Suppressor macrophage treated with lipopolysaccharide for 1 hour (primary cell): ENCODE results near the gene FARP1.

Experiments
- DNase-seq, 3 donors: peaks; one replicate each; pipeline ENCODE4 v3.0.0-alpha.2; 2020 to 2022

FARP1 gene

DNA sequence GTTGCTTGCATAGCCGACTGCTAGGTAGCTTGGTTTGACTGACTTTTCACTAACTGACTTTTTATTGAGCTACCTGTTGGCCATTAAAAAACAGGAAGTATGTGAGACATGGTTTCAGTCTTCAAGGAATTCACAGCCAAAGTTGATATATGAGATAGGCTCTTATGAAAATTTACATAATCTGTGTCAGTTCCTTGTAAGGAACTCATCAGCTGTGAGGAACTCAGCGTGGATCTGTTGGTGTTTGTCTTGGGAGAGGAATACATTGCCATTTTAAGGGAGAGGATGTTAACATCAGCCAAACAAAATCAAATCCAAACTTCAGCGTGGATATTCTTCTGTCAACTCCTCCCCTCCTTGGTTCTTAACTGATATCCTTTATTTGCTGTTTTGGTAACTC, 32.1 kb downstream of the FARP1 start:
- no peak for DNase-seq

DNA sequence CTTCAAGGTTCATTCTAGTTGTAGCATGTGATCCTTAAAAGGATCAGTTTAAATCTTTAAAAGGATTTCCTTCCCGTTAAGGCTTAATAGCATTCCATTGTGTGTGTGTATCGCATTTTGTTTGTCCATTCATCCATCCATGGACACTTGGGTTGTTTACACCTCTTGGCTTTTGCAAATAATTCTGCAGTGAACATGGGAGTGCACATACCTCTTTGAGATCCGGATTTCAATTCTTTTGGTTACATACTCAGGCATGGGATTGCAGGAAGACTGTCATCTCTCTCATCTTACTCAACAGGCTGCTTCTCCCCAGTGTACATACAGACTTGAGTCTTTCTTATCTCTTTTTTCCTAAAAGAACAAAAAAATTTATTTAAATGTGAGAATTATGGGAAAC, 32.9 kb downstream of the FARP1 start:
- DNase-seq: no peak

DNA sequence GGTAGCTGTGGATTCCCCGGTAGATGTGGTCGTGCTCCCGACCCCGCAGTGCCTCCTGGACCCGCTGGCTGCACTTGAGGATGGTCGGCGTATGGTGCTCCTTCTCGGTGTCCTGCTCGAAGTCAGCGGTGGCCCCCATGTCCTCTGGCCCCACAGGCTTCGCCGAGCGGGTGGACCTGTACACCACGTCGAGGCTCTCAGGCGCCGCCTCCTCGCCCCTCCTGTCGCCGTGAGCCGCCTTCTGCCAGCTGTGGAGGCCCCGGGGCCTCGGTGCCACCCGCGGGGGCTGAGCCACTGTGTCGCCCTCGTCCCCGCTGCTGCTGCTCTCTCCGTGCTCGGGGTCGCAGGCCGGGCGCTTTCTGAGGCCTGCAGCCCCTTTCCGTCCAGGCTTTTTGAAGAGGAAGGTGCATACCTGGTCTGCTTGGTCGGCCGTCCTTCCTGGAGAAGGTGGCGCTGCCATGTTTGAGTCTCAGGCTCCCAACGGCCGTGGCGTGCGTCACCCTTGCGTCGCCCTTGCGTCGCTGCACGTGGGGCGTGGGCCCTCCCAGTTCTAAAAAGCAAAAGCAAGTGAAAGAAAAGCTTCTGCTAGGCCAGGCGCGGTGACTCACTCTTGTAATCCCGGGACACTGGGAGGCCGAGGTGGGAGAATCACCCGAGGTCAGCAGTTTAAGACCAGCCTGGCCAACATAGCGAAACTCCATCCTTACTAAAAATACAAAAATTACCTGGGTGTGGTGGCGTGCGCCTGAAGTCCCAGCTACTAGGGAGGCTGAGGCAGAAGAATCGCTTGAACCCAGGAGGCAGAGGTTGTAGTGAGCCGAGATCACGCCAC, 34.1 kb downstream of the FARP1 start, which contains the start of gene RNF113B:
Gene RNF113B (minus strand): TSS at position 493 of the 832 bp plus-strand sequence. CDS start 33 bp downstream, at position 460.
- no peak for DNase-seq

DNA sequence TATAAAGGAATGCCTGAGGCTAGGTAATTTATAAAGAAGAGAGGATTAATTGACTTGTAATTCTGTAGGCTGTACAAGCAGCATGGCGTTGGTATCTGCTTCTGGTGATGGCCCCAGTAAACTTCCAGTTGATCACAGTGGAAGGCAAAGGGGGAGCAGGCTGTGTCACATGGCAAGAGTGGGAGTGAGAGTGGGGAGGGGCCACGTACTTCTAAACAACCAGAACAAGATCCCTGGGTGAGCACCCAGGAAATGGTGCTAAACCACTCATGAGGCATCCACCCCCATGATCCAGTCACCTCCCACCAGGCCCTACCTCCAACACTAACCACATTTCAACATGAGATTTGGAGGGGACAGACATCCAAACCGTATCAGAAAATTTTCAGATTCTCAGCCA, 37.2 kb downstream of the FARP1 start:
- no peak for DNase-seq

DNA sequence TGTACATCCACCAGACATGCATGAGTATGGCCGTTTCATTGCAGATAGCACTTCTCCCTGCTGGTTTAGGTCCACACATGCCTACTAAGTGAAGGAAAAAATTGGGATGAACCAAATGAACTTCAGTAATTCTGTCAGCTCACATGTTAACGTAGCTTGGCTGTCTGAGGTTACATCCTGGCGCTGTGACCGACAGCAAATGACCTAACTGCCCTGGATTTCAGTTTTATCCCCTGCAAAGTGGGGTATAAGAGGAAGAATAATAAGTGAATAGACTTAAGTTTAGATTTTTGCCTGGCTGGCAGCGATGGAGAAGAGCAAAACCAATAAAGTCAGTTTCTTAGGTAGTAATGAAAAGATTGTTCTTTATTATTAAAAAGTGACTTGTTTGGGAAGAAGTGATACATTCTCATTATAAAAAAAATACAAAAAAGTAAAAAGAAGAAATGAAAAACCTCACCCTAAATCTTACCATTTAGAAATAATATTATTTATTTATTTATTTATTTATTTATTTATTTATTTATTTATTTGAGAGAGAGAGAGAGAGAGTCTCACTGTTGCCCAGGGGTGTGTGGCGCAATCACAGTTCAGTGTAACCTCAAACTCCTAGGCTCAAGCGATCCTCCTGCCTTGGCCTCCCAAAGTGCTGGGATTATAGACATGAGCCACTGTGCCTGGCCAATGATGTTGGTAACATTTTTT, 38.4 kb downstream of the FARP1 start:
- no peak for DNase-seq

DNA sequence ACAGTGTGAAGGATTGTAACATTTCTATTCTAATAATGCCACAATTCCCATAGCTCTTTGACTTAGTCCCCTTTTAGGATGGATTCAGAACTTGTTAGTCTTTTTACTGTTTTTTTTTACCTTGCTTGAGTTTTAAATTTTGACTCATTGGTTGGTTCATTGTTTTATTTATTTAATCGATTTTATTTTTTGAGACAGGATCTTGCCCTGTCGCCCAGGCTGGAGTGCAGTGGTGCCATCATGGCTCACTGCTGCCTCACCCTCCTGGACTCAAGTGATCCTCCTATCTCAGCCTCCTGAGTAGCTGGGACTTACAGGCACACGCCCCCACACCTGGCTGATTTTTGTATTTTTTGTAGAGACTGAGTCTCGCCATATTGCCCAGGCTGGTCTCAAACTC, 39.3 kb downstream of the FARP1 start:
- no peak for DNase-seq

DNA sequence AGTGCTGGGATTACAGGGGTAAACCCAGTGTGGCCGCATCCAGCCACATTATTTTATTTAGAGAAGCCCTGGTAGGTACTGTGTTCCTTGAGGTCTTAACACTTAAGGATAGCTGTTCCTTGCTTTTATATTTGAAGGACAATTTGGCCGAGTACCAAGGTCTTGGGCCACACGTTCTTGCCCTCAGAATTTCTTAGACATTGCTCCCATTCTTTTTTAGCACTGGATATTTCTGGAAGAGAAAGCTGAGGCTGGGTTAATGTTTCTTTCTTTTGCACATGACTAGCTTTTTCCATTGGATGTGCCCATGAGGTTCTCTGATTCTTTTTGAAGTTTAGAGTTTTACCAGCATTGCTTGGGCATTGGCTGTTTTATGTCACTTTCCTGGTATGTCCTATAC, 39.7 kb downstream of the FARP1 start:
- DNase-seq: no peak

DNA sequence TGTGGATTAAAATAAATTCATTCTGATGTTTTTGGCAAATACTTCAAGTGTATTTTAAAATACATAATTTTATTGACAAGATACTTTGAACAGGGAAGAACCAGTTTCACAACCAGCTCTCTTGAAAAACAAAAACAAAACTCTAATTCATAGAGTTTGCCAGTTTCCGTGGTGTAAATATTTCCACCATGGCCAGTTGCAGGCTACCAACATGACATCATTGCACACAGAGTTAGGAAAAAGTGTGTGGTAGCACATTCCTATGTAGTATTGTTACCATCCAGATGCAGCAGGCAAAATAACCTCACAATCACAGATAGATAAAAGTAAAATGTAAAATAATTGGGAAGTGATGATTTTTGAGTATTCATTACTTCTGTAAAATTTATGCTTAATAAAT, 41.9 kb downstream of the FARP1 start:
- no peak for DNase-seq

DNA sequence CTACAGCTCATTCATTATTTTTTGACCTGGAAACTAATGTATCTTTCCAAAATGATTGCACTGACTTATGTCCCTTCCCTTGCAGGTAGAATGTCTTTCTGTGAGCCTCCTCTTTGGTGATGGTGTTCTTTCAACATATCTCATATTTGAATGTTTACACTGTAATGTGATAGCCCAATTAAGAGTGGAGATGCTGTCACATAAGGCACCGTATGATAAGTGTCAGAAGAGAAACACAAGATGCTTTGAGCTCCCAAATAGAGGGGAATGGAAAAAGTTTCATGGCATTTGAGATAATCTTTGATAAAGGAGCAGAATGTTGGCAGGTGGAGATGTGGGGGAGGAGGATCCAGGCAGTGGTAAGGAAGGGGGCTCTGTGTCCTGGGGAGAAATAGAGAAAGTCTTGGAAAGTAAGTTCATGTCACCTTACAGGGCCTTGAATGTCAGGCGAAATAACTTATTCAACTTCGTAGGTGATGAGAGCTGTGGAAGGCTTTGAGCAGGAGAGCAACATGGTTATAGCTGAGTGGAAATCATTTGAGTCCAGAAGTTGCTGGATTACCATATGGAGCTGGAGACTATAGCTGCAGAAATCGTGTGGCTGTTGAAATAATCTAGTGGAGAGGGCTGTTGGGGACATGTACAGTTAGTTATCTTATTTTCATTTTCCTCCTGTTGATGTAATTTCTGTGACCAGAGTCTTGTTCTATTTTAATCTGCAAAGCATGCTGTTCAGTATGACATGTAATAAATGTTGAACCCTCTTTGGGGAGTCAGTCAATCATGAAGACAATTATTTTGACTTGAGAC, 44.5 kb downstream of the FARP1 start:
- DNase-seq: no peak

DNA sequence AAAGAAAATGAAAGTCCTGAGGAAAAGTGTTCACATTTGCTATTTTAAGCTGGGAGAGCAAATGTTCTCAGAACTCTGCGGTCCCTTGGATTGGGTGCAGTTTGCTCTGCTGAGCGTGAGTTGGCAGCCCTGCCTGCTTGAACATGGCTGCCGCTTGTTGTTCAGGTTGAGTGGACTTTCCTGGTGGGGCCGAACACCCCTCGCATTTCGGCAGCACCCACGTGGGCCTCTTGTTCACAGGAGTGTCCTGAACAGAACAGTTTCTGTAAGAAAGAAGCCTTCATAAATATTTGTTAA, 45.0 kb downstream of the FARP1 start:
- DNase-seq: no peak

DNA sequence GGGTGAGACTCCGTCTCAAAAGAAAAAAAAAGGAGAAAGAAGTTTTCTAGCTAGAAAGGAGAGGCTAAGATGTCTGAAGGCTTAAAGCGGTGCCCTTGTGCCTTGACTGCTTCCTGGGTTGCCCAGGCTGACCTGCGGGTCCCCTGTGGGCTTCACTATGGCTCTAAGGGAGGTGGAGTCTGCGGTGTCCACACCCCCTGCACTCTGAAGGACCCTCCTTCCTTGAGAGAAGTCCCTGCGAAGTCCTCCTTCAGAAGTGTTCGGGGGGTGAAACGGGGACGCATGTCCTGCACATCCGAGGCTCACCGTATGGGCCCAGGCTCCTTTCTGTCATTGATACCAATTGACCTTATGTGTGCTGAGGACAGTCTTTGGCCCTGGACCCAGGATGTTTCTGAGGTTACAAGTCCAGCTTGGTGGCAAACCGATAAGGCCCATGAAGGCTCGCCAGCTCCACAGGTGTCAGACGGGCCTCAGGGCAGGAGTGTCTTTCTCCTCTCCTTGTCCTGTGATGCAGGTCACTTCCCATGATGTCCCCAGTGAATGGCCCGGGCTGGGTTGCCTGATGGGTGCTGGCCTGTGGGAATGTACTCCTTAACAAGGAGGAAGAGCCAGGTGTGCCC, 45.8 kb downstream of the FARP1 start:
- DNase-seq: no peak

DNA sequence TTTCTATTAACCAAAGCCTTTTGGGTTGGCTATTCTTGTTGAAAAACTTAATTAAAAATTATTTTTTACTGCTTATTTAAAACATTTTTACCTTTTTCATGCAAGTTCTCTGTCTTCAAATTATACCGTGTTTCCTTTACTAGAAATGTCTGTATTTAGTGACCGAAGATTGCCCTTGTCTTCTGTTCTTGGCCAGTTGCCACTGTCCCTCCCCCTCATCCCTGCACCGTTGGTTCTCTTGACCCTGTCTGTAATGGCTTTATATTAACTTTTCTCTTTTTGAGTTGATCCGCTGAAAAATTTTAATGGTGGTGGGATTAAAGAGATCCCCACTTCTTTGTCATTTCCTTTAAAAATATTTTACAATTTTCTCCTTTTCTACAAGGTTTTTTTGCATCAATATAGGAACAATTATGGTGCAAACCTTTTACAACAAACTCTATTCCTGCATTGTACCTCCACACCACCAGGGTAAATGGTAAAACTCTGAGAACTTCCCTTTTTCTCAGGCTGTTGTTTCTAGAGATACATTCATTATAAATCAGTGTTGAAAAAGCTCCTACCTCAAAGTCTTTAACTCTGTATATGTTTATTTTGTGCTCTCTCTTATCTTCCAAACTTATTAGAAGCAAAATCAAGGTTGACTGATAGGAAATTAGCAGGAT, 47.1 kb downstream of the FARP1 start:
- DNase-seq: no peak

DNA sequence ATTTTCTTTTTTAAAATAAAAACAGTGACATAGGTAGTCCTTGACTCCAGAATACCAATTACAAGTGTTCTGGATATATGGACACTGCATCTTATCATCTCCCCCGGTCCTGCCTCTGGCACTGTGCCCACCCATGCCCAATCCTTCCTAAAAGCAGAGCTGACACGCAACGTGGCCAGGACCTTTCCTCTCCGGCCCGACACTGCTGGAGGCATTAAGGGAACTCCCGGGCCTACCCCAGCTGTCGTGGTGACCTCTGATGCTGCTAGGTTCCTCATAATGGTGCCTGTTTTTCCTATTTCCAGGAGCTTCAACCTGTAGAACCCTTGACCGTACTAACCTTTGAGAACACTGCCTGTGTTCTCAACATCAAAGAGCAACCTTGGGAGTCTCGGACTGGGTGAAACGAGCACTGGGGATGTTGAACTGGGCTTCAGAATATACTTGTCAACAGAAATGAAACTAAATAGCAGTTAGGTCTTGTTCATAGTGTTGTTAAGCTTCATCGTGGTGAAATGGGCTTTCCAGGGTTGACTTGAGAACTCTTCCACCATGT, 48.1 kb downstream of the FARP1 start:
- DNase-seq: no peak

DNA sequence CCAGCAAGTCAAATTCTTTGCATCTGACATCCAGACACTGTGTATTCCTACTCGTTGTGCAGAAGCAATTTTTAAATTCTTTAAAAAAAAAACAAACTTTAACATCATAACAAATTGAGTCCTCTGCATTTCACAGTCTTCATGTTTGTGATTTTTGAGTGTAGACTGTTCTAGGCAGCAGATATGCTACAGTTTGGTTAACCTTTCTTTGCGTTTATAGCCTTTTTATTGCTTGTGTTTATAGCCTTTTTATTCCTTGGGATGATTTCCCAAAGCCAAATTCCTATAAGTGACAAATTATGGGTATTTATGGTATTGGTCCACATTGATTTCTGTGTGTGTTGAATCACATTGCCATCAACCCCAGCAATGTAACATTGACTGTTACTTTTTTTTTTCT, 49.1 kb downstream of the FARP1 start:
- no peak for DNase-seq

DNA sequence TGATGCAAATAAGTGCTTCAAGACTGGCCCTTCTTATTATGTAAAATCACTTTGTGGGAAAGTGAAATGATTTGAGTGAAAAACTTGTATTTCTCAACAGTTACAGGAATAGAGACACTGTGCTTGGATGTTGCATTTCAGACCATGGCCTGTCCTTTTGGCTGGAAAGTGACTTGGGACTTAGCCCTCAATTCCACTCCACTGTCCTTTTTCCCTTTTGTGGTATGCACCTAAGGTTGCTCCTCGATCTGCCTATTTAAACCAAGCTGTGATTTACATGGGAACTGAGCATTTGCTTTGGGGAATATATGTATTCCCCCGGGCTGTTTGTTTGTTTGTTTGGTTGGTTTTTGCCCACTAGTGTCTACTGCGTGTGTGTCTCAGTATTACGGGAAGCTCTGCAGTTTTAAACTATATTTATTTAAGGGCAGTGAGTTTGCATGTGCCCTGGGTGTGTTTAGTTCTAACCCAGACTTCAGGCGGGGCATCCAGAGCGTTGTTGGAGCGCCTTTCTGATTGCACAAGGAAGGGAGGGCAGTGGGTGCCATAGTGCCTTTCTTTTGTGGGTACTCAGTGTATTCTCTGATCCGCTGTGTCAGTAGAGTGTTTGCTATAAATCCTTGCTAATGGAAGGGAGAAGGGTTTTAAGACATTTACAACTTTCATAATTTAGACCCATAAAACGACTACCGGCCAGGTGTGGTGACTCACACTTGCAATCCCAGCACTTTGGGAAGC, 52.3 kb downstream of the FARP1 start:
- no peak for DNase-seq

DNA sequence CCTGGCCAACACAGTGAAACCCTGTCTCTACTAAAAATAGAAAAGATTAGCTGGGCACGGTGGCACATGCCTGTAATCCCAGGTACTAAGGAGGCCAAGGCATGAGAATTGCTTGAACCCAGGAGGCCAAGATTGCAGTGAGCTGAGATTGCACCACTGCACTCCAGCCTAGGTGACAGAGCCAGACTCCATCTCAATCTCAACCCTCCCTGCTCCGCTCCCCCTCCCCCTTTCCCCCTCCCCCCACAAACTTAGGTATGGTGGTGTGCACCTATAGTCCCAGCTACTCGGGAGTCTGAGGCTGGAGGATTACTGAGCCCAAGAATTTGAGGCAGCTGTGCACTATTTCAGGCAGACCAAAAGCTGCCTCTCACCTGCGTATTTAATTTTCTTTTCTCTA, 55.8 kb downstream of the FARP1 start:
- DNase-seq: no peak

DNA sequence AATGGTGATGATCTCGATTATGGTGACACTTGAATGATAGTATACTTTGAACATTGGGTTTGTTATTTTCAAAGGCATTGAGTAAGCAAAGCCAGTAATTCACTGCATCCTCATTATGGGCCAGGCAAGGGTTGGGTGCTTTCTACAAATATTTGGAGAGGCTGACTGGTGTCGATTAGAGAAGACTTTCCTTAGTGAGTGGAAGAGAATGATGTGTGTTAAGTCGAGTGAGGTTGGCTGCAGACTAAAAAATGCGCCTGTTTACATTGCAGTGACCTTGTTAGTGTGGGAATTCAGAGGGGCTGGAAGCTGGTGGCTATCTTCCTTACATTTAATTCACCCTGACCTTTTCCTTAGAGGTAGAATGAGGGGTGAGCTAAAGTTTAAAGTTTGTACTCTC, 56.6 kb downstream of the FARP1 start:
- no peak for DNase-seq

DNA sequence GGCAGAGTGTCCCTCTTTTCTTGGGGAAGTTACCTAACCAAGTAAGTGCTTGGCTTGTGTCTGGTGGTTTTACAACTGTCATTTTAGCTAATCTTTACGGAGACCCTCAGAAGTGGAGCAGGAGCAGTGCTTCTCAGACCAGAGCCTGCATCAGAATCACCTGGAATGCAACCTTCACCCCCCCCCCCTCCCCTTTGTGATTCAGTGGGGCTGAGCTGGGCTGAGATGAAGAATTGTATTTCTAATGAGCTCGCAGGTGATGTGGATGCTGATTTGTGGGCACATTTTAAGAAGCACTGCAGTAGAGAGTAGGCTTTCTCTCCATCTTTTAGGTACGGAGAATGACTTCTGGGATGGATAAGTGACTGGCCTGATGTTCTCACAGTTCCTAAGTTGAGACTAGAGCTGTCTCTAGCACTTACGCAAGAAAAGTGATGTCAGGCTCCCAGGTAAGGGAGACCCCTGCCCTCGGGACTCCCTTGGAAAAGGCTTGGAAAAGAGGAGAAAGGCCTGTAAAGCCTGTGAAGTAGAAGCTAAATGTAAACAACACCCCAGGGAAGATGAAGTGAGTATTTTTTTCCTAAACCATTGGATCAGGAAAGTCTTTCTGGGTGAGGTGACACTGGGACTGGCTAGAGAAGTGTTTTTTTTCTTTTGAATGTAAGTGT, 57.5 kb downstream of the FARP1 start:
- DNase-seq: no peak

DNA sequence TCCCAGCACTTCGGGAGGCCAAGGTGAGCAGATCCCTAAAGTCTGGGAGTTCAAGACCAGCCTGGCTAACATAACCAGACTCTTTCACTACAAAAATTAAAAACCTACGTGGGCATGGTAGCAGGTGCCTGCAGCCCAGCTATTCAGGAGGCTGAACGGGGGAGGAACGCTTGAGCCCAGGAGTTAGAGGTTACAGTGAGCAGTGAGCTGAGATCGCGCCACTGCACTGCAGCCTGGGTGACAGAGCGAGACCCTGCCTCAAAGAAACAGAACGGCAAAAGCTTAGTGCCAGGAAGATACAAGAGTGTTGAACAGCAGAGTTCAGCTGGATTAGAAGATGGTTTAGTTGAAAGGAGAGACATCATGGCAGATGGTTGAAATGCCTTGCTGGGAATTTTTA, 58.3 kb downstream of the FARP1 start:
- no peak for DNase-seq

DNA sequence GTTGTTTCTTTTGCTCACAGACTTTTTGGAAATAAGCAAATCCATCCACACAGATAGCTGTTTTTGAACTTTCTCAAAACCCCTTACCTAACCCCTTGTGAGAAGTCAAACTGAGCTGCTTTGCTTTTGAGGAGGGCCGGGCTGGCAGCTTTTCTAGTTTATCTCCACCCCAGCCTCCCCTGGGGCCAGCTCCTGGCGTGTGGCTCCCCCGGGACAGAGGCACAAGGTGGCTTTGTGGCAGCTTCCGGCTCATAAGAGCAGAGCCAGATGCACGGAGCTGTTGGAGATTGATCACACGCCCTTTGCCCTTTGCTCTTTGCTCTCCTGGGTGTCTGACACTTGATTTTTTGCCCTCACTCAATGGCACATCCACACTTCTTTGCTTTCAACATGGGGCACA, 59.1 kb downstream of the FARP1 start:
- DNase-seq: no peak
